Testis (tissue), 3 donors: ENCODE data around the gene FLT4. TPM values are rescaled to one million over a fixed set of nuclear protein-coding genes. Genes with fewer than 3 reads are reported as not detected.

Experiments used
- DNase-seq: peaks from one replicate; pipeline ENCODE4 v3.0.0-alpha.2; 2019
- H3K27ac ChIP-seq, 2 donors: fragments of 200-600 bp; sonication (generic); one replicate each; pipeline ENCODE4 v1.5.1; 2019
- H3K27me3 ChIP-seq: fragments of 200-600 bp; sonication (generic); one replicate; pipeline ENCODE4 v1.5.1; 2019
- H3K36me3 ChIP-seq: fragments of 200-600 bp; sonication (generic); one replicate; pipeline ENCODE4 v1.5.1; 2017; ENCODE audit warnings: low read depth; ENCODE audit errors: missing control alignments
- H3K4me1 ChIP-seq: fragments of 200-600 bp; sonication (generic); one replicate; pipeline ENCODE4 v1.5.1; 2019
- H3K4me3 ChIP-seq, 2 donors: fragments of 200-600 bp; sonication (generic); one replicate each; pipeline ENCODE4 v1.5.1; 2017 to 2019
- H3K9me3 ChIP-seq: fragments of 200-600 bp; sonication (generic); one replicate; pipeline ENCODE4 v1.5.1; 2017
- POLR2A ChIP-seq: fragments of 450-650 bp; IDR thresholded peaks from one replicate; pipeline ENCODE4 v1.6.1; 2017; ENCODE audit warnings: antibody characterized with exemption, mild to moderate bottlenecking, moderate library complexity
- WGBS, 2 donors: methylation state at CpG; one replicate each; pipeline ENCODE4 v1.1.5; 2018; 5-methylcytosine and 5-hydroxymethylcytosine counted together
- intact Hi-C: fragments of 100-400 bp; cut with DNase I; formaldehyde crosslinking; loops from one replicate; pipeline ENCODE4 v1.15.1; 2023; ENCODE audit warnings: low total_unique reads
- polyA plus RNA-seq: library from polyadenylated mRNA; stranded (reverse); fragments of 350-450 nt; fragmentation: Illumina TruSeq; extraction: RNeasy Lipid Tissue Mini Kit (QIAGEN cat#74804); gene quantifications from one replicate; pipeline ENCODE4 v1.2.3, GENCODE V29; 2014; ENCODE audit warnings: low read depth, low replicate concordance; ENCODE audit not compliant: insufficient read depth
- total RNA-seq, 2 donors: library from RNA; depleted of rRNA; stranded (reverse); fragments of >200 nt; gene quantifications; one replicate each; pipeline ENCODE4 v1.2.3, GENCODE V29; 2016
- TF ChIP-seq, protein P1 (sequence below), 3 experiments: fragments of 450-650 bp in 2 of 3; fragments of 200-600 bp in 1 of 3; sonication (generic) in 1 of 3; IDR thresholded peaks; one replicate each; pipeline ENCODE4 v1.5.1; 2016 to 2019; ENCODE audit warnings: antibody characterized with exemption in 3 of 3, mild to moderate bottlenecking in 2 of 3, moderate library complexity in 1 of 3

Gene FLT4
- total and polyA plus RNA-seq, 3 donors from 2014 or later: 11.9 to 24.2 (median 23.5) TPM

DNA sequence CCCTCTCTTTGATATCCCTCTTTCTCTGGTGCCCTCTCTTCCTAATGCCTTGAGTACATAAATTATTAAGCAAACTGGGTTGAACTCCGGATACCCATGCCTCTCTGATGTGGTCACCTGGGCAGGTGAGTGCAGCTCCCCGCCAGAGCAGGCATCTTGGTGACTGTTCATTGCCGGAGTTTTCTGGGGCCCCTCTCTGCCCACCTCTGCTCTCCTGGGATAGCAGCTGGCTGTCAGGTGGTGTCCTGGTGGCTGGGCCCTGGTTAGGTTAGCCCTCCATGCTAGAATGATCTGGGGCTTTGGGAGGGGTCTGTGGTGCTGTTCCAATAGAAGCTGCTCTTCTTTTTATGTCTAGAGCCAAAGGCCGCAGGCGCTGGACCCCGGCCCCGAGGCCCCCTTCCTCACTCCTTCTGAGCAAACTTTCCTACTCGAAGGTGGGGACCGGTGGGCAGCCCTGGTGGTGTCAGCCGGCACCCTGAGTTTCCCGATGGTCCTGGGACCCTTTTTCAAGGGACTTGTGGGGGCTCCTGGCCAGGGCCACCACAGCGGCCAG, 53.2 kb downstream of the FLT4 start:
- Histone ChIP-seq H3K4me1 (peaks cover 3% of the 10 kb centered on the region), H3K4me3 (no peak overlapping the region), H3K9me3 (no peaks in the 10 kb centered on the region), H3K36me3 (no peaks in the 10 kb centered on the region), H3K27ac (no peak overlapping the region), H3K27me3 (no peaks in the 10 kb centered on the region)
- no peak for TF ChIP-seq POLR2A
- TF ChIP-seq, protein P1, sequence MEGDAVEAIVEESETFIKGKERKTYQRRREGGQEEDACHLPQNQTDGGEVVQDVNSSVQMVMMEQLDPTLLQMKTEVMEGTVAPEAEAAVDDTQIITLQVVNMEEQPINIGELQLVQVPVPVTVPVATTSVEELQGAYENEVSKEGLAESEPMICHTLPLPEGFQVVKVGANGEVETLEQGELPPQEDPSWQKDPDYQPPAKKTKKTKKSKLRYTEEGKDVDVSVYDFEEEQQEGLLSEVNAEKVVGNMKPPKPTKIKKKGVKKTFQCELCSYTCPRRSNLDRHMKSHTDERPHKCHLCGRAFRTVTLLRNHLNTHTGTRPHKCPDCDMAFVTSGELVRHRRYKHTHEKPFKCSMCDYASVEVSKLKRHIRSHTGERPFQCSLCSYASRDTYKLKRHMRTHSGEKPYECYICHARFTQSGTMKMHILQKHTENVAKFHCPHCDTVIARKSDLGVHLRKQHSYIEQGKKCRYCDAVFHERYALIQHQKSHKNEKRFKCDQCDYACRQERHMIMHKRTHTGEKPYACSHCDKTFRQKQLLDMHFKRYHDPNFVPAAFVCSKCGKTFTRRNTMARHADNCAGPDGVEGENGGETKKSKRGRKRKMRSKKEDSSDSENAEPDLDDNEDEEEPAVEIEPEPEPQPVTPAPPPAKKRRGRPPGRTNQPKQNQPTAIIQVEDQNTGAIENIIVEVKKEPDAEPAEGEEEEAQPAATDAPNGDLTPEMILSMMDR (IDR thresholded peaks at IDR 0.05): no peak
- 92 to 93% methylated on average over 2 to 12 of the region's 12 CpGs for WGBS, 2 donors
- peak; percentile 11 for DNase-seq
- intact Hi-C loops: no loop called here

DNA sequence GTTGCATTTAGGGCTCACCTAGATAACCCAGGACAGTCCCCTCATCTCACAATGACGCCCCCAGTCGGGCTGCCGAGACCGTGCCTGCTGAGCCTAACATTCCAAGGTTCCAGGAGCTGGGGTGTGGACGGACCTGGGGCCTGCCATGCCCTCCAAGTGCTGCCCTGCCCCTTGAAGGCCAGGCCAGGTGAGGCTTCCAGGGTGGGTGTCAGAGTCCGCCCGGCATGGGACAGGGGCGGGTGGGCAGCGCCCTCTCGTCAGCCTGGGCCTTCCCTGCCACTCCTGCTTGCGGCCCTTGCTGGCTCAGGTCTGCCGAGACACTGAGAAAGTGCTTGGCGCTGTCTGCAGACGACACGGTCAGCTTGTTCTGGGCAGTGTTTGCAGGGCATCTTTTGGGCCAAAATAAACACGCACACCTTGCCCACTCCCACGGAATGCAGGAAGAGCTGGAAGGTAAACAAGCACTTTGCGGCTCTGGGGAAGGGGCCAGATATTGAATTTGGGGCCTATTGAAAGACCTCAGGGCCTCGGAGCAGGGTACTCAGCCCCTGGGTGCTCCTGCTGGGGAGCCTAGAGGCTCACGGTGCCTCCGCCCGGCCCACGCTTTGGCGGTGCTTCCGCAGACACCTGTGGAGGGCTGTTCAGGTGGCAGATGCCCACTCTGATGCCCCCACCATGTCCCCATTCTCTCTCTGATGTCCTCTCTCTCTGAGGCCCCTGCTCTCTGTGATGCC, 53.9 kb downstream of the FLT4 start:
- no peak for TF ChIP-seq POLR2A
- TF ChIP-seq, protein P1 (IDR thresholded peaks at IDR 0.05): no peak
- intact Hi-C loops: no loop called here
- 81 to 87% methylated on average over 14 to 25 of the region's 25 CpGs for WGBS, 2 donors
- DNase-seq: peak; percentile 13
- H3K36me3 ChIP-seq: no peaks in the 10 kb centered on the region
- peaks cover 3% of the 10 kb centered on the region for H3K4me1 ChIP-seq
- H3K27ac ChIP-seq: no peak overlapping the region
- H3K27me3 ChIP-seq: no peaks in the 10 kb centered on the region
- H3K9me3 ChIP-seq: no peaks in the 10 kb centered on the region
- no peak overlapping the region for H3K4me3 ChIP-seq

GRCh38 chr5:180595046-180595379, 54.4 kb downstream of the FLT4 start:
- intact Hi-C loops: no loop called here
- DNase-seq: no peak
- Histone ChIP-seq H3K4me3 (no peak overlapping the region), H3K36me3 (no peaks in the 10 kb centered on the region), H3K9me3 (no peaks in the 10 kb centered on the region), H3K27ac (no peak overlapping the region), H3K4me1 (peaks cover 3% of the 10 kb centered on the region), H3K27me3 (no peaks in the 10 kb centered on the region)
- WGBS, 2 donors: 70 to 73% methylated on average over 2 of the region's 2 CpGs
- no peak for TF ChIP-seq POLR2A
- TF ChIP-seq, protein P1 (IDR thresholded peaks at IDR 0.05): no peak

GRCh38 chr5:180594311-180595045, 54.9 kb downstream of the FLT4 start:
- Histone ChIP-seq H3K9me3 (no peaks in the 10 kb centered on the region), H3K4me3 (no peak overlapping the region), H3K4me1 (peaks cover 3% of the 10 kb centered on the region), H3K36me3 (no peaks in the 10 kb centered on the region), H3K27ac (no peak overlapping the region), H3K27me3 (no peaks in the 10 kb centered on the region)
- intact Hi-C loops: no loop called here
- TF ChIP-seq, protein P1 (IDR thresholded peaks at IDR 0.05): no peak
- no peak for TF ChIP-seq POLR2A
- 70 to 84% methylated on average over 9 to 17 of the region's 17 CpGs for WGBS, 2 donors
- peak; percentile 10 for DNase-seq
